Esophagus squamous epithelium (tissue), 4 donors: ENCODE measurements around the gene ANXA1.

Experiments
- CTCF ChIP-seq, 6 experiments: fragments of 450-650 bp in 4 of 6; fragments of 200-600 bp in 2 of 6; sonication (generic) in 2 of 6; IDR thresholded peaks; one replicate each; pipeline ENCODE4 v1.5.1; 2016 to 2019; ENCODE audit warnings: antibody characterized with exemption in 6 of 6, mild to moderate bottlenecking in 4 of 6, moderate library complexity in 4 of 6
- POLR2A ChIP-seq, 4 donors: fragments of 450-650 bp; IDR thresholded peaks; one replicate each; pipeline ENCODE4 v1.6.1; 2017; ENCODE audit warnings: antibody characterized with exemption in 4 of 4, mild to moderate bottlenecking in 4 of 4, moderate library complexity in 3 of 4

GRCh38 chr9:73179589-73179988 is 27.9 kb downstream of the ANXA1 start:
- TF ChIP-seq CTCF (IDR thresholded peaks at IDR 0.05) (no peak), POLR2A (IDR thresholded peaks at IDR 0.05) (no peak)
